B cell (primary cell): Measurements from ENCODE around the gene ARHGAP15. TPM values are rescaled to one million over a fixed set of nuclear protein-coding genes. Genes with fewer than 3 reads are reported as not detected.
A peak's percentile ranks its signal among the peaks of the same experiment; 100 is the strongest.

Experiments
- ATAC-seq: fragments of 200-7000 bp; cut with Tn5 transposase; one replicate; pipeline ENCODE4 v1.10.0; 2021; ENCODE audit warnings: low read depth, mild to moderate bottlenecking, moderate number of reproducible peaks, moderate library complexity
- CTCF ChIA-PET: fragments of 350-600 bp; sonication (Branson Sonifier 250); formaldehyde crosslinking; loops from one replicate; lab custom pipeline; 2021; ENCODE audit warnings: antibody characterized with exemption, inconsistent platforms; lab: Charles Lee
- POLR2A ChIA-PET: fragments of 350-600 bp; sonication (Branson Sonifier 250); formaldehyde crosslinking; loops from one replicate; lab custom pipeline; 2021; ENCODE audit warnings: antibody characterized with exemption; lab: Charles Lee
- DNase-seq: peaks from one replicate; pipeline ENCODE4 v3.0.0; 2013
- H2AFZ ChIP-seq: 2 replicates; pipeline ENCODE4 v1.6.1; 2012; ENCODE audit warnings: mild to moderate bottlenecking, low read depth, low read length; ENCODE audit not compliant: insufficient read depth, poor library complexity, severe bottlenecking
- H3K27ac ChIP-seq, 2 donors: 1 replicate in 1 of 2; 2 replicates in 1 of 2; pipeline ENCODE4 v1.5.1; 2012 to 2013; ENCODE audit warnings: low read length in 2 of 2, mild to moderate bottlenecking in 2 of 2, moderate library complexity in 1 of 2
- H3K27me3 ChIP-seq, 4 experiments: fragments of 200-600 bp in 1 of 4; sonication (generic) in 1 of 4; replicated peaks in 1 of 4; 1 replicate in 2 of 4; 2 replicates in 2 of 4; pipeline versions ENCODE4 v1.6.1 to v1.7.0; 2013 to 2016; ENCODE audit warnings: low read length in 3 of 4, mild to moderate bottlenecking in 2 of 4, mixed read lengths in 1 of 4, moderate library complexity in 1 of 4; ENCODE audit not compliant: insufficient read depth in 4 of 4, control insufficient read depth in 3 of 4; ENCODE audit errors: control extremely low read depth in 1 of 4
- H3K36me3 ChIP-seq, 2 experiments: replicated peaks in 1 of 2; 1 replicate in 1 of 2; 2 replicates in 1 of 2; pipeline versions ENCODE4 v1.6.1 to v1.7.1; 2013; ENCODE audit warnings: low read length in 1 of 2; ENCODE audit not compliant: insufficient read depth in 2 of 2, control insufficient read depth in 1 of 2; ENCODE audit errors: control extremely low read depth in 1 of 2, extremely low read depth in 1 of 2
- H3K4me1 ChIP-seq, 2 donors: fragments of 200-600 bp in 1 of 2; sonication (generic) in 1 of 2; 1 replicate in 1 of 2; 2 replicates in 1 of 2; pipeline versions ENCODE4 v1.5.1 to v1.6.1; 2013 to 2017; ENCODE audit warnings: low read length in 2 of 2; ENCODE audit not compliant: control insufficient read depth in 2 of 2, insufficient read depth in 2 of 2
- H3K4me2 ChIP-seq: replicated peaks from 2 replicates; pipeline ENCODE3; 2012; ENCODE audit warnings: mild to moderate bottlenecking, low read depth, low read length; ENCODE audit not compliant: poor library complexity, severe bottlenecking
- H3K4me3 ChIP-seq, 5 experiments: fragments of 200-600 bp in 1 of 5; sonication (generic) in 1 of 5; 1 replicate in 3 of 5; 2 replicates in 2 of 5; pipeline versions ENCODE4 v1.5.1 to v1.7.0; 2011 to 2016; ENCODE audit warnings: low read length in 4 of 5, mild to moderate bottlenecking in 4 of 5, low read depth in 2 of 5, control low read depth in 1 of 5, moderate library complexity in 1 of 5; ENCODE audit not compliant: insufficient read depth in 1 of 5; ENCODE audit errors: control extremely low read depth in 1 of 5, extremely low read depth in 1 of 5
- H3K79me2 ChIP-seq: fragments of 200-600 bp; sonication (generic); one replicate; pipeline ENCODE4 v1.6.0; 2016; ENCODE audit warnings: low read length; ENCODE audit not compliant: control insufficient read depth, insufficient read depth
- H3K9ac ChIP-seq: fragments of 200-600 bp; sonication (generic); 2 replicates; pipeline ENCODE4 v1.6.1; 2017; ENCODE audit warnings: mild to moderate bottlenecking, low read length, moderate library complexity
- H3K9me3 ChIP-seq, 3 donors: one replicate each; pipeline versions ENCODE4 v1.6.1 to v1.7.1; 2013; ENCODE audit warnings: low read length in 2 of 3; ENCODE audit not compliant: control insufficient read depth in 2 of 3, insufficient read depth in 1 of 3; ENCODE audit errors: control extremely low read depth in 1 of 3
- H4K20me1 ChIP-seq: 2 replicates; pipeline ENCODE4 v1.6.0; 2012; ENCODE audit warnings: mild to moderate bottlenecking, low read length; ENCODE audit not compliant: insufficient read depth, control insufficient read depth, poor library complexity, severe bottlenecking
- H3K27ac Mint-ChIP-seq: one replicate; pipeline ENCODE4 v1.8.0; 2021; ENCODE audit warnings: mixed read lengths
- H3K27me3 Mint-ChIP-seq: one replicate; pipeline ENCODE4 v1.8.0; 2021; ENCODE audit warnings: mixed read lengths
- H3K4me1 Mint-ChIP-seq: one replicate; pipeline ENCODE4 v1.8.0; 2021; ENCODE audit warnings: mixed read lengths
- H3K4me3 Mint-ChIP-seq: one replicate; pipeline ENCODE4 v1.8.0; 2021; ENCODE audit warnings: mixed read lengths
- H3K9me3 Mint-ChIP-seq: one replicate; pipeline ENCODE4 v1.8.0; 2022; ENCODE audit warnings: mixed read lengths; ENCODE audit not compliant: insufficient read depth
- EZH2 ChIP-seq: IDR thresholded peaks from 2 replicates; pipeline ENCODE4 v1.6.1; 2012; ENCODE audit warnings: borderline replicate concordance, low read depth, mild to moderate bottlenecking, moderate library complexity, low read length; ENCODE audit not compliant: insufficient read depth, poor library complexity, severe bottlenecking
- WGBS: methylation state at CpG from one replicate; pipeline ENCODE4 v1.1.5; 2013; ENCODE audit warnings: missing lambda C conversion rate; ENCODE audit not compliant: insufficient coverage; 5-methylcytosine and 5-hydroxymethylcytosine counted together
- intact Hi-C: fragments of 100-400 bp; cut with micrococcal nuclease; formaldehyde crosslinking; loops from one replicate; pipeline ENCODE4 v1.10.0; 2022
- polyA plus RNA-seq: library from polyadenylated mRNA; depleted of rRNA; stranded (reverse); fragments of >200 nt; gene quantifications from 2 replicates; pipeline ENCODE4 v1.2.3, GENCODE V29; 2012
- total RNA-seq, 2 donors: library from RNA; stranded (reverse); fragments of 120-200 nt in 1 of 2; gene quantifications; 1 replicate in 1 of 2; 2 replicates in 1 of 2; pipeline versions ENCODE4 v1.2.3 to v1.2.4, GENCODE V29; 2013 to 2022
- TF ChIP-seq, protein P1 (sequence below): fragments of 200-600 bp; IDR thresholded peaks from one replicate; pipeline ENCODE4 v1.8.0; 2022; ENCODE audit warnings: antibody characterized with exemption, mild to moderate bottlenecking

ARHGAP15 gene
- total and polyA plus RNA-seq, 2 donors (not counting 1 experiment from before 2014, with no cell fraction given), result 58.6 to 187 TPM

DNA sequence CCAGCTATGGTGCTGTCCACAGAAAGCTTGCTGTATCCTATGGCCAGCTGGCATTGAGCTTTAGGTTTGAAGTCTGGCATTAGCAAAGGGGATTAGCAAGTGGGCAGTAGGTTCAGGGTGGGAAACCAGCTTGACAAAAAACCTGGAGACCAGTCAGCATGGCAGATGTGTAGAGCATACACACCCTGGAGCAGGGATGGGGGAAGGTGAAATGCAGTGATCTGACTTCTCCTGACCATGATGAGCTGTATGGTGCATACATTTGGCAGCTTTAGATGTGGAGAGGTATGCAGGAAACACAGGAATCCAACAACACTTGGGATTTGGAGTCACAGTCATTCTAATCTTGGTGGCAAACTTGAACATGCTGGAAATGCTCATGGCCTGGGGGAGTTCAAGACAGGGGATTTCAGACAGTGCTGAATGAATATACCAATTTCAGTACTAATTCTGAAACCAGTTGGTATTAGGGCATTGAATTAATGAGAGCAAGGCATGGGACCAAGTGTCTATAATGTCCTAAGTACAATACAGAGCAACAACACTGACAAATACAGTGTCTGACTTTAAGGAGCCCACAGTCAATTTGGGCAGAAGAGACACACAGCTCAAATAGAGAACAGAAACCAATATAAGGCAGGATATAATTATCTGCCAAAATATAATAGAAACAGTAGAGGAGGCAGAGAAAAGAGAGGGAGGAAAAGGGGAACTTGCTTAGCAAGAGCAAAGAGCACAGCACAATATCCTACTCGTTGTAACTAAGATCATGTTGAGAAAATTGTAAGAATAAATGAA, 11.8 kb downstream of the ARHGAP15 start:
- H3K9me3 Mint-ChIP-seq, result no peaks in the 10 kb centered on the region
- Histone ChIP-seq H3K27ac (peak overlapping the region; percentile 58 to 80), H3K4me2 (peak overlapping the region; percentile 68), H3K36me3 (peaks cover 0 to 8% of the 10 kb centered on the region in 2 experiments), H3K79me2 (peaks cover 100% of the 10 kb centered on the region), H3K27me3 (no peaks in the 10 kb centered on the region), H3K4me1 (peaks cover 59 to 81% of the 10 kb centered on the region in 2 donors), H2AFZ (no peak overlapping the region), H3K4me3 (peak overlapping the region in 4 of 5 experiments; percentile 1 to 54 (median 6)), H3K9me3 (no peaks in the 10 kb centered on the region), H3K9ac (peak overlapping the region; percentile 14), H4K20me1 (peaks cover 8% of the 10 kb centered on the region)
- 0% methylated on average over 1 of the region's 1 CpG for WGBS
- DNase-seq, result peak; percentile 75
- CTCF ChIA-PET, result interaction anchor here (0.8 to 4.6 kb wide), 10 partner anchors 11 to 143 kb away, joined by 3 to 47 read pairs (median 4); partner anchors contain the start of gene ARHGAP15
- peak; percentile 90 for ATAC-seq
- TF ChIP-seq EZH2, result no peak
- TF ChIP-seq, protein P1, sequence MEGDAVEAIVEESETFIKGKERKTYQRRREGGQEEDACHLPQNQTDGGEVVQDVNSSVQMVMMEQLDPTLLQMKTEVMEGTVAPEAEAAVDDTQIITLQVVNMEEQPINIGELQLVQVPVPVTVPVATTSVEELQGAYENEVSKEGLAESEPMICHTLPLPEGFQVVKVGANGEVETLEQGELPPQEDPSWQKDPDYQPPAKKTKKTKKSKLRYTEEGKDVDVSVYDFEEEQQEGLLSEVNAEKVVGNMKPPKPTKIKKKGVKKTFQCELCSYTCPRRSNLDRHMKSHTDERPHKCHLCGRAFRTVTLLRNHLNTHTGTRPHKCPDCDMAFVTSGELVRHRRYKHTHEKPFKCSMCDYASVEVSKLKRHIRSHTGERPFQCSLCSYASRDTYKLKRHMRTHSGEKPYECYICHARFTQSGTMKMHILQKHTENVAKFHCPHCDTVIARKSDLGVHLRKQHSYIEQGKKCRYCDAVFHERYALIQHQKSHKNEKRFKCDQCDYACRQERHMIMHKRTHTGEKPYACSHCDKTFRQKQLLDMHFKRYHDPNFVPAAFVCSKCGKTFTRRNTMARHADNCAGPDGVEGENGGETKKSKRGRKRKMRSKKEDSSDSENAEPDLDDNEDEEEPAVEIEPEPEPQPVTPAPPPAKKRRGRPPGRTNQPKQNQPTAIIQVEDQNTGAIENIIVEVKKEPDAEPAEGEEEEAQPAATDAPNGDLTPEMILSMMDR, result no peak
- H3K27me3 Mint-ChIP-seq, result no peaks in the 10 kb centered on the region
- POLR2A ChIA-PET, result interaction anchor here (1.0 to 4.2 kb wide), 3 partner anchors 9 to 12 kb away, joined by 3 to 23 read pairs (median 7); partner anchors contain the start of gene ARHGAP15
- peaks cover 88% of the 10 kb centered on the region for H3K4me1 Mint-ChIP-seq
- peak overlapping the region; percentile 63 for H3K4me3 Mint-ChIP-seq
- peak overlapping the region; percentile 88 for H3K27ac Mint-ChIP-seq
- intact Hi-C loops, result loop anchor here (1.0 to 5.0 kb wide), 4 partner anchors 9 to 36 kb away; partner anchors contain the start of gene ARHGAP15
